ENCODE data around the gene TMEM161B.
"Not testable (repeated sequence)": the region's sequence is repeated elsewhere in the genome, so short reads cannot be mapped to it uniquely, and the experiment has no call there.

The TMEM161B gene

DNA sequence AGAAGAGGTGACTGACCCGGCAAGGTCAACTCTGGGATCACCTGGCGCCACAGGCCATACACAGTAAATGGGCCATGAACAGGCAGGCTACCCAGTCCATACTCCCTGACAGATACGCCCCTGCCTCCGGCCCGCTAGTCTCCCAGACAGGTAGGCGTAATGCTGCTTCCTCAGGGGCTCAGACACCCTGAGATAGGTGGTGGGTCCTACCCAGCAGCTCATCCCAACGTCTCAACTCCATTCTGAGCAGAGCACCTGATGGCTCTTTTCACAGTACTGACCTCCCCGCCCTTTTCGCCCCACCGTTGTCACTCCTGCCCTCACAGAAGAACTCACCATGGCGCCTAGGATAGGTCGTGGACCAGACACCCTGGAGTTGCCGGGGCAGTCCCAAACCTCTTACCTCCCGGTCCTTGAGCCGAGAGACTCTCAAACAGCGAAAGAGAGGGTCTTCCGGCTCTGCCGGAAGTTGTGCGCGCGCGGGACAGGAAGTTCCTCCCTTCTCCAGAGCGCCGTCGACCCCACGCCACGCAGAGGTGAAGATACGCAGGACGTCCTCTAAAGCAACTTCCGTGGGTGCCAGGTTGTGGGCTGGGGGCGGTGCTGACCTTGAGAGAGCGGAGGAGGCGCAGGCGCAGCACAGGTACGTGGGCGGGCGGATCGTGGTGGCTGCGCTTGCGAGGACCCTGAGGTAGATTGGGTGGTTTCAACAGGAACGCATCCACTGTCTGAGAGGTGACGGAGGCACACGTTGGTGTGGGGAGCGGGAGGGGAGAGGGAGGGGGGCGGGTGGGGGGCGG lies at the start of gene TMEM161B:
Gene TMEM161B, minus strand, starts transcription at position 461 of the 800 bp plus-strand sequence. Its CDS starts 122 bp downstream, at position 339.
- DNase-seq, result peak; percentile 88 to 91

DNA sequence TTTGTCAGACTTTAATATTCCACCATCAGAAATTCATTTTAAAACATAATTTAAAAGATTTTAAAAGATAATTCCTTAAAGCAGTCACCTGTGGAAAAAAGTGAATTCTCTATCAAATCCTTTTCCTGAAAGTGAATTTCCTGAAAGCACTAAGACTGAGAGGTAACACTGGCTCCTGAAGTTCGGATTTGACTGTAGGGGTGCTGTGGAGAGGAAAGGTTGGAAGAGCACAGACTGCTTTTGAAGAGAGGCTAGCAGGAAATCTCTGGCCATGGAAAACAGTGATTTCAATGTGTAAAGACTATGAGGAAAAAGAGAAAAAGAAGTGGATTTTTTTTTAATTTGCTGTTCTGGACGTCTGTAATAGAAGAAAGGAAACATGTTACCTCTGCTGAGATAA lies 35.7 kb upstream of the TMEM161B start:
- DNase-seq, result no peak

GRCh38 chr5:88298425-88298824 lies 29.8 kb upstream of the TMEM161B start:
- no peak for DNase-seq

DNA sequence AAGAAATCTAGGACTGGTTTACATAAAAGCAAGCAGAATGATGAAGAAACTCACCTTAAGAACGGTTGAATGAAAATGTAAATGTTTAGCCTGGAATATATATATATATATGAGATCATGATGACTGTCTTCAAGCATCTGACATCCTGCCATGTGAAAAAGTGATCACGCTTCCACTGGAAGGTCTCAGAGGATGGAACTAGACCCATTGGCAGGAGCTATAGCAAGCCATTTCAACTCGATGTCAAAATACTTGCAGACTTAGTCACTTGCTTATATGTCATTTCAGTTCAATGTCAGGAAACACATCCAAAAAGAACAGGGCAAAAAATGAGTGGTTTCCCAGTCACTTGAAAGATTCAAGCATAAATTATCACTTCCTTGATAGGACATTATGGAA lies 22.2 kb upstream of the TMEM161B start:
- no peak for DNase-seq

DNA sequence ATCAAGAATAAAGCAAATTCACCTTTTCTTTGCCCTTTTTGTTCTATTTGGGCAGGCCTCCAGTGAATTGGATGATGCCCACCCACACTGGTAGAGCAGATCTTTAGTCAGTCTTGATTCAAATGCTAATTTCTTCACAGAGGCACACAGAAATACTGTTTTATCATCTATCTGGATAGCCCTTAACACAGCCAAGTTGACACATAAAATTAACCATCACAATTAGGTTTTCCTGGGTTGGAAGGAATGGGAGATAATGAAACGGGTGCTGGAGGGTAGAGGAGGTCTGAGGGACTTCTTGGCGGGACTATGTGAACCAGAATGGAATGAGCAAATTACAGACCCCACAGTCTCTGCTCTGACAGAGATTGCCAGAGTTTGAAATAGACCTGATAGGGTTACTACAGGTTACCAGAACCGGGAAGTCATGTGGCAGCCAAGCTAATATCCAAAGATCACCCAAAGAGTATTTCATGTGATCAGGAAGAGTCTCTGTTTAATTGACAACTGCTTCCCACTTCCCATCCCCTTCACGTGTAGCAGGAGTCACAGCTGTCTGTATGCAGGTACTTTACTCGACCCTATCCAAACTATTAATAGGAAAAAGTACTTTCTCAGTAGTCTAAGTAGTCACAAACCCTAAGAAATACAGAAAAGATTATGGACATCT lies 20.0 kb upstream of the TMEM161B start:
- DNase-seq, result no peak

DNA sequence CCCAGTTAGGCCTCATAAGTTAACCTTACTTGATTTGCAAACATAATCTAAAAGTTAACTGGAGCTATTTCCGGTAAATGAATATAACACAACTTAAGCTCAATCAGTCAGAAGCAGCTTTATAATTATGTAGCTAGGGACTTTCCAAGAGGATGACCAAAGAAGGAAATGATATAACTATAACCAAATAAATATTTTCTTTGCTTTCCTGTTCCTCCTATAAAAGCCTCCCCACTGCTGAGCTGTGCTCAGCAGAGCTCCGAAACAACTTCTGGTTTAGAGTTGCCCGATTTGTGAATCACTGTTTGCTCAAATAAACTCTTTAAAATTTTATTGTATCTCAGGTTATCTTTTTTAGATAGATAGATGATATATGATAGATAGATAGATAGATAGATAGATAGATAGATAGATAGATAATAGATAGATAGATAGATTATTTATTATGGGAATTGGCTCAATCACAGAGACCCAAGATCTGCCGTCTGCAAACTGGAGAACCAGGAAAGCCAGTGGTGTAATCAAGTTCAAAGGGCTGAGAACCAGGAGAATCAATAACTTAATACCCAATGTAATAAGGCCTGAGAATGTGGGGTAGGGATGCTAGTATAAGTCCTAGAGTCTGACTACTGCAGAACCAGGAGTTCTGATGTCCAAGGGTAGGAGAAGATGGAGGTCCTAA lies 19.3 kb upstream of the TMEM161B start:
- no peak for DNase-seq

- no peak for DNase-seq
These were observed 18.7 kb upstream of the TMEM161B start for GRCh38 chr5:88287302-88287701.

GRCh38 chr5:88283690-88284089 lies 15.0 kb upstream of the TMEM161B start:
- no peak for DNase-seq

GRCh38 chr5:88281322-88281721 lies 12.7 kb upstream of the TMEM161B start:
- no peak for DNase-seq

GRCh38 chr5:88279584-88279983 lies 10.9 kb upstream of the TMEM161B start:
- DNase-seq, result no peak

GRCh38 chr5:88276378-88276777 lies 7.7 kb upstream of the TMEM161B start:
- no peak for DNase-seq

GRCh38 chr5:88275581-88275980 lies 6.9 kb upstream of the TMEM161B start:
- no peak for DNase-seq

DNA sequence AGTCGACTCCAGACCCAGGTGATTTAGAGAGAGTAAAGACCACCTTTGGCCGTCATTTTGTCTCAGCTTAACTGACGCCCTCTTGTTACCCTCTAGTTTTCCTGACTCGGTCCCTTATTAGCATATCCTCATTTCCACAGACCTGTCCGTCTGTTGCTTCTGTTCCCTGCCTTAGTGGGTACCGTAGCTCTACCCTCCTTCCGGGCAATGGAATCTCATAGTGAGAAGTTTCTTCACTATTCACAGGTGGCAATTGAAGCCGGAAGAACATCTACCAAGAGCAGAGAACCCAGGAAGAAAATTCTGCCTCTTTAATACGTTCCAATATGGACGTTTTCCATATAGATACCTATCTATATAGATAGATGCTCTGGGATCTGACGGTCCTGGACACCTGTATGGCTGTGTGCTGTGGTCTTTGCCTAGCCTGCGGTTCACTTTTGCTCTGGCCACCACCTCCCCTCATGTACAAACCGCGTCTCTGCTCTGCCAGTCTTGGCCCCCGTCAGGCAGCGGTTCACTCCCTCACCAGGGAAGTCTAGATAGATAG lies 652 bp upstream of the TMEM161B start:
- DNase-seq, result no peak

- DNase-seq, result not testable (repeated sequence)
These were observed 4.1 kb downstream of the TMEM161B start for GRCh38 chr5:88264565-88264964.

- DNase-seq, result no peak
These were observed 5.3 kb downstream of the TMEM161B start for GRCh38 chr5:88263349-88263748.

GRCh38 chr5:88262116-88262515 lies 6.5 kb downstream of the TMEM161B start:
- DNase-seq, result no peak

DNA sequence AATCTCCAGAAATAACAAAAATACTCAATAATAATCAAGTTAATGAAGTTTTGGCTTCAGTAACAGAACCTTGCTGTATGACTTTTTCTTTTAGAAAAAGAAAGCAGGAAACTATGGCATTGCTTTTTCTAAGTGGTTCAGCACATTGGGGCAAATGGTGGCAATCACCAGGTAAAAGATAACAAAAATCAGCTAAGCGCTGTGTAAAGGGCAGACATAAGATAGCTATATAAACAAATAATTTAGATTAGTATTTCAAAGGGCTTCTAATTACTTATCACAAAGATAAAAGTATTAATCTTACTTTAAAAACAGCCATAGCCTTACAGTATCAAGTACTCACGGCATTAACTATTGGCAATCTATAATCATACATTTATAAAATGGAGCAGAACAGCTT lies 10.0 kb downstream of the TMEM161B start:
- DNase-seq, result no peak

GRCh38 chr5:88256872-88257271 lies 11.8 kb downstream of the TMEM161B start:
- no peak for DNase-seq

GRCh38 chr5:88256037-88256436 lies 12.6 kb downstream of the TMEM161B start:
- DNase-seq, result no peak

- DNase-seq, result no peak
These were observed 14.3 kb downstream of the TMEM161B start for GRCh38 chr5:88254320-88254719.

DNA sequence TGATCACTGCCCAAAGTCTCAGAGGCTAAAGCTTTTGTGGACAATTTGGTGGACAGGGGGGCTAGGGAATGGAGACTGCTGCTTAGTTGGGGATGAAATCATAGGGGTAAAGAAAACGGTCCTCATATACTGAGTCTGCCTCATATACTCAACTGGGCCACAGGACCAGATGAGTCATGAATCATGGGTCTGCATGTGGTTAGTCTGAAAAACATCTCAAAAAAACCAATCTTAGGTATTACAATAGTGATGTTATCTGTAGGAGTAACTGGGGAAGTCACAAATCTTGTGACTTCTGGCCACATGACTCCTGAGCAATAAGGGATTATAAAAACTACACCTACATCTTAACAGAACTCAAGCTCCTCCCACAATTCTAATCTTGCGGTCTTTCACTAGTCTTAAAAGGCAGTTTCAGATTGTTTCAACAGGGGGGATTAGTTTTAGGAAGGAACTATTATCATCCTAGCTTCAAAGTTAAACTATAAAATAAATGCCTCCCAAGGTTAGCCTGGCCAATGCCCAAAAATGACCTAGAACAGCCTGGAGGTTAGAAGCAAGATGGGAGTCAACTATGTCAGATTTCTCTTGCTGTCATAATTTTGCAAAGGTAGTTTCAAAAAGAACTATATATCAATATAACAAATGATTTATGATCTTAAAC lies 17.5 kb downstream of the TMEM161B start:
- no peak for DNase-seq

- no peak for DNase-seq
These were observed 18.6 kb downstream of the TMEM161B start for GRCh38 chr5:88250010-88250409.

Data from AML-193 (cell line).